BE2C (cell line): ENCODE measurements around the gene TSC22D4.

Experiments used
- DNase-seq: peaks from one replicate; pipeline ENCODE4 v3.0.0-alpha.2; 2020
- H3K27me3 ChIP-seq: fragments of 250-450 bp; sonication (Bioruptor Pico); 2 replicates; pipeline ENCODE4 v1.5.1; 2020; ENCODE audit warnings: mild to moderate bottlenecking
- H3K36me3 ChIP-seq: fragments of 250-450 bp; sonication (Bioruptor Pico); 2 replicates; pipeline ENCODE4 v1.5.1; 2020; ENCODE audit warnings: mild to moderate bottlenecking
- H3K4me1 ChIP-seq: fragments of 250-450 bp; sonication (Bioruptor Pico); 2 replicates; pipeline ENCODE4 v1.5.1; 2020
- H3K4me3 ChIP-seq: 2 replicates; pipeline ENCODE4 v1.5.1; 2011; ENCODE audit warnings: low read depth, low read length
- H3K9me3 ChIP-seq: fragments of 250-450 bp; sonication (Bioruptor Pico); 2 replicates; pipeline ENCODE4 v1.5.1; 2020
- CTCF ChIP-seq: IDR thresholded peaks from 2 replicates; pipeline ENCODE4 v1.5.1; 2012; ENCODE audit warnings: mild to moderate bottlenecking, low read depth, low read length

TSC22D4 gene

DNA sequence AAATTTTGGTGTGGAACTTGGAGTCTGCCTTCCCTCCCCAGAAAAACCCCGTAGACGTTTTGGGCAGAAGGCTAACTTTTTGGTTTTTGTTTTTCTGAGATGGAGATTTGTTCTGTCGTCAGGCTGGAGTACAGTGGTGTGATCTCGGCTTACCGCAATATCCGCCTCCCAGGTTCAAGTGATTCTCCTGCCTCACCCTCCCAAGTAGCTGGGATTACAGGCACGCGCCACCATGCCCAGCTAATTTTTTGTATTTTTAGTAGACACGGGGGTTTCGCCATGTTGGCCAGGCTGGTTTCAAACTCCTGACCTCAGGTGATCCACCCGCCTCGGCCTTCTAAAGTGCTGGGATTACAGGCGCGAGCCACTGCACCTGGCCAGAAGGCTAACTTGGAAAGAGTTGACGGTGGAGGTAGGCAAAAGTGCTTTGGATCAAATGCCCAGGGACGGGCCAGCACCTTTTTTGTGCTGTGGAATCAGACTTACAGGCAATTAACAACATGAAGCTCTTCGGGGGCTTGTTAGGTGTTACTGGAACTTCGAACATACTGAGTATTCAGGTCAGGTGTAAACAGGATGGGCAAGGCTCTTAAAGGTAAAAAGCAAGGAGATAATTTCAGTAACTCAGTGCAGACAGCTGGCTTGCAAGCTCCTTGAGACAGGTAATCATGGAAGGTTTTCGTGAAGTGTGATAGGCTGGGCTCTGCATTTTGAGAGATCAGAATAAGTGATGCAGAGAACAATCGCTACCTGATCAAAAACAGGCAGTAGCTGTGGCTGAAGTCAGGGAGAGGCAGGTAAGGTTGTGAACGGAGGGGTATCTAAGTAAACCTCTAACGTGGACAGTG is 44.5 kb downstream of the TSC22D4 start:
- H3K36me3 ChIP-seq = peaks cover 47% of the 10 kb centered on the region
- no peak for DNase-seq
- TF ChIP-seq CTCF = no peak
- H3K9me3 ChIP-seq = no peaks in the 10 kb centered on the region
- peak overlapping the region; percentile 89 for H3K4me3 ChIP-seq
- H3K27me3 ChIP-seq = no peaks in the 10 kb centered on the region
- no peaks in the 10 kb centered on the region; the same call in 1 of the 2 replicates for H3K4me1 ChIP-seq

DNA sequence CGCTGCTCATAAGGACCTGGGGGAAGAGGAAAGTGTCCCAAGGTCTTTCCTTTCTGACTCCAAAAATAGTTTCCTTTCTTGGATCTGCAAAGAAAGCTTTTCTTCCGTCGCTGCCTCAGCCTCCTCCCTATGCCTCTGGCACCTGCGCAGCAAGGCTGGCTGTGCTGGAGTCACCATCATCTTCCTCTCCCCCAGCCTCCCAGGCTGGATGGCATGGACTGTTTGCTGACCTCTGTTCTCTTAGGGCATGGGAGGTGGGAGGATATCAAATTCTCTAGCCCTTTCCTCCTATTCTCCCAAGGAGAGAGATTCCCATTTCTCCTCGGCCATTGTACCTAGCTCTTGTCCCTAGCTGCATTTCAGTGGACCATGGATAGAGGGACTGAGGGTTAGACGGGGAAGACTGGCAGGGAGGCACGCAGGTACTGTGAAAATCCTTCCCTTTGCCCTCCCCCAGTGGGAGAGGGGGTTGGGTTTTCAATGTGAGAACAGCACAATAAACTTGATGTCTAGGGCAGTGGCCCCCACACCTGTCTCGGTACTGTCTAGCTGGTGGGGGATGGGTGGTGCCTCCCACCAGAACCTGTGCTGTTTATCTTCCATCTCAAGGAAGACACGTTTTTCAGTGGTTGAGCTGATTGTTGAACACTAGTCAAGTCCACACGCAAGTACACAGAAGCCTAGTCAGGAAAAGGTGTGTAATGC is 45.3 kb downstream of the TSC22D4 start:
- DNase-seq = no peak
- peaks cover 47% of the 10 kb centered on the region for H3K36me3 ChIP-seq
- H3K4me1 ChIP-seq = no peaks in the 10 kb centered on the region; the same call in 1 of the 2 replicates

DNA sequence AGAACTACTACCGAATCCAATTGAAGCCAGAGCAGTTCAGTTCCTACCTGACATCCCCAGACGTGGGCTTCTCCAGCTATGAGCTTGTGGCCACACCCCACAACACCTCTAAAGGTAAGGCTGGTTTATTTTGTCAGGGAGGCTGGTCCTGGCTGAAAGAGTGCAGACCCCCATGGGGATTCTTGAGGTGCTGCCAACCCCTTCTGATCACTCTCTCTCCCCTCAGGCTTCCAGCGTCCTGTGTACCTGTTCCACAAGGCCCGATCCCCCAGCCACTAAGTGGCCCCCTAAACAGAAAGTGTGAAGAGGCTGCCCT is 45.8 kb downstream of the TSC22D4 start:
- no peak for TF ChIP-seq CTCF
- DNase-seq = no peak
- Histone ChIP-seq H3K27me3 (no peaks in the 10 kb centered on the region), H3K4me3 (no peak overlapping the region), H3K9me3 (no peaks in the 10 kb centered on the region), H3K36me3 (peaks cover 47% of the 10 kb centered on the region), H3K4me1 (no peaks in the 10 kb centered on the region; the same call in 1 of the 2 replicates)

More for the DNA sequence above, 45.3 kb downstream of the TSC22D4 start:
- no peak for TF ChIP-seq CTCF
- no peaks in the 10 kb centered on the region for H3K9me3 ChIP-seq
- H3K27me3 ChIP-seq = no peaks in the 10 kb centered on the region
- no peak overlapping the region for H3K4me3 ChIP-seq

- no peaks in the 10 kb centered on the region for H3K27me3 ChIP-seq
- no peak for DNase-seq
- peaks cover 47% of the 10 kb centered on the region for H3K36me3 ChIP-seq
- H3K4me1 ChIP-seq = no peaks in the 10 kb centered on the region; the same call in 1 of the 2 replicates
- H3K9me3 ChIP-seq = no peaks in the 10 kb centered on the region
- H3K4me3 ChIP-seq = no peak overlapping the region
- TF ChIP-seq CTCF = no peak
These were observed 46.3 kb downstream of the TSC22D4 start for GRCh38 chr7:100432621-100433275.

DNA sequence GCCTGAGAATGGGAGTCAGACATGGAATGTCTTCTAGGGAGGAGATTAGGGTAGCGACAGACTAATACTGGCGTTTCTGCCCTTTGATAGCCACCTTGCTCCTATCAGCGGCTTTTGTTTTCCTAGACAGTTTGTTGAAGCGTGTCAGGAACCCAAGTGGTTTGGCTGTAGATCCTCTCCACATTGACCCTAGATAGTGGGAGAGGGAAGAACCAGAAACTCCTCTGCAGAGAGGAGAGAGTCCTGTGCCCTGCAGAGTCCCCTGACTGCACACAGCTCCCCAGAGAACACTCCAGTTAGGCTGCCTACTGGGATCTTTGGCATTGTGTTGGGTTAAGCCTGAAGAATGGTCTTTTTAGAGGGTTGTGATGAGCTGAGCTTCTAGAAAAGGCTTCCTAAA is 47.0 kb downstream of the TSC22D4 start:
- no peak for TF ChIP-seq CTCF
- Histone ChIP-seq H3K4me3 (no peak overlapping the region), H3K4me1 (no peaks in the 10 kb centered on the region; the same call in 1 of the 2 replicates), H3K27me3 (no peaks in the 10 kb centered on the region), H3K36me3 (peaks cover 47% of the 10 kb centered on the region), H3K9me3 (no peaks in the 10 kb centered on the region)
- DNase-seq = no peak
